SK-N-SH (cell line): Measurements from ENCODE around the gene KRTAP9-3. TPM values are rescaled to one million over a fixed set of nuclear protein-coding genes. Genes with fewer than 3 reads are reported as not detected.
"Not testable (repeated sequence)": the region's sequence is repeated elsewhere in the genome, so short reads cannot be mapped to it uniquely, and the experiment has no call there.

Source experiments
- CTCF ChIA-PET: fragments of 300-600, 350-600 bp; formaldehyde crosslinking; extraction: SDS; loops from one replicate; lab custom pipeline; 2021; lab: Yijun Ruan, JAX
- POLR2A ChIA-PET: fragments of 350-600 bp; sonication (Branson Sonifier 250); formaldehyde crosslinking; extraction: SDS; loops from one replicate; lab custom pipeline; 2020; ENCODE audit warnings: antibody characterized with exemption, inconsistent platforms; lab: Yijun Ruan, JAX
- DNase-seq: peaks from one replicate; pipeline ENCODE4 v3.0.0; 2012
- H2AFZ ChIP-seq: fragments of 200-600 bp; sonication (generic); 2 replicates; pipeline ENCODE4 v1.8.1; 2016; ENCODE audit warnings: antibody characterized with exemption, mild to moderate bottlenecking, low read depth
- H3F3A ChIP-seq: fragments of 200-600 bp; sonication (generic); replicated peaks from 2 replicates; pipeline ENCODE3; 2016; ENCODE audit warnings: antibody characterized with exemption, mild to moderate bottlenecking; ENCODE audit not compliant: insufficient read depth
- H3K27ac ChIP-seq, 2 experiments: fragments of 200-500 bp in 1 of 2; fragments of 200-600 bp in 1 of 2; sonication (Bioruptor generic) in 1 of 2; sonication (generic), shearing (Covaris generic) in 1 of 2; 2 replicates each; pipeline versions ENCODE4 v1.5.1 to v1.6.1; 2014 to 2016; ENCODE audit warnings: low read depth in 2 of 2, inconsistent platforms in 1 of 2, low read length in 1 of 2, mild to moderate bottlenecking in 1 of 2, mixed read lengths in 1 of 2
- H3K27me3 ChIP-seq: fragments of 200-600 bp; sonication (generic), shearing (Covaris generic); 2 replicates; pipeline ENCODE4 v1.6.1; 2016; ENCODE audit warnings: mixed run types; ENCODE audit not compliant: insufficient read depth
- H3K36me3 ChIP-seq, 2 experiments: fragments of 200-500 bp in 1 of 2; fragments of 200-600 bp in 1 of 2; sonication (Bioruptor generic) in 1 of 2; sonication (generic) in 1 of 2; replicated peaks in 1 of 2; 2 replicates each; pipeline versions ENCODE3 to v1.5.1; 2014 to 2016; ENCODE audit warnings: low read length in 1 of 2, mild to moderate bottlenecking in 1 of 2; ENCODE audit not compliant: insufficient read depth in 2 of 2, control insufficient read depth in 1 of 2
- H3K4me1 ChIP-seq, 2 experiments: fragments of 200-500 bp in 1 of 2; fragments of 200-600 bp in 1 of 2; sonication (Bioruptor generic) in 1 of 2; sonication (generic), shearing (Covaris generic) in 1 of 2; 2 replicates each; pipeline versions ENCODE4 v1.5.1 to v1.6.1; 2014 to 2016; ENCODE audit warnings: low read depth in 1 of 2, low read length in 1 of 2, mixed run types in 1 of 2; ENCODE audit not compliant: insufficient read depth in 2 of 2, control insufficient read depth in 1 of 2
- H3K4me2 ChIP-seq: fragments of 200-600 bp; sonication (generic), shearing (Covaris generic); 2 replicates; pipeline ENCODE4 v1.6.1; 2017; ENCODE audit warnings: mixed run types
- H3K4me3 ChIP-seq, 2 experiments: fragments of 200-500 bp in 1 of 2; fragments of 200-600 bp in 1 of 2; sonication (Bioruptor generic) in 1 of 2; sonication (generic), shearing (Covaris generic) in 1 of 2; 2 replicates each; pipeline versions ENCODE4 v1.5.1 to v1.8.1; 2014 to 2016; ENCODE audit warnings: low read depth in 2 of 2, inconsistent platforms in 1 of 2, low read length in 1 of 2, mild to moderate bottlenecking in 1 of 2, mixed read lengths in 1 of 2, moderate library complexity in 1 of 2
- H3K79me2 ChIP-seq: fragments of 200-600 bp; sonication (generic); 2 replicates; pipeline ENCODE4 v1.8.1; 2017; ENCODE audit warnings: mild to moderate bottlenecking; ENCODE audit not compliant: insufficient read depth
- H3K9ac ChIP-seq: fragments of 200-600 bp; sonication (generic); 2 replicates; pipeline ENCODE4 v1.6.1; 2017; ENCODE audit warnings: mixed run types
- H3K9me2 ChIP-seq: fragments of 200-600 bp; sonication (generic); 2 replicates; pipeline ENCODE4 v1.6.1; 2017; ENCODE audit warnings: mixed run types
- H3K9me3 ChIP-seq: fragments of 200-600 bp; sonication (generic); 2 replicates; pipeline ENCODE4 v1.6.1; 2017; ENCODE audit warnings: mixed run types, mild to moderate bottlenecking, moderate library complexity
- H4K20me1 ChIP-seq: fragments of 200-600 bp; sonication (generic); 2 replicates; pipeline ENCODE4 v1.6.1; 2017; ENCODE audit warnings: mild to moderate bottlenecking, mixed run types; ENCODE audit not compliant: insufficient read depth
- CHD2 ChIP-seq: fragments of 150-350 bp; IDR thresholded peaks from 2 replicates; pipeline ENCODE4 v1.6.1; 2018; ENCODE audit warnings: low read length; ENCODE audit not compliant: partially characterized antibody
- MXI1 ChIP-seq: IDR thresholded peaks from 2 replicates; pipeline ENCODE4 v1.6.1; 2012; ENCODE audit warnings: mild to moderate bottlenecking, low read depth, low read length, improper control_type of control experiment
- RFX5 ChIP-seq: IDR thresholded peaks from 2 replicates; pipeline ENCODE4 v1.6.1; 2012; ENCODE audit warnings: mild to moderate bottlenecking, improper control_type of control experiment, low read length
- SIN3A ChIP-seq: IDR thresholded peaks from 2 replicates; pipeline ENCODE4 v1.6.1; 2012; ENCODE audit warnings: low read depth, mild to moderate bottlenecking, low read length, moderate library complexity, borderline replicate concordance
- TCF12 ChIP-seq: IDR thresholded peaks from 2 replicates; pipeline ENCODE4 v1.4.0; 2012
- WGBS: methylation state at CpG from one replicate; pipeline ENCODE4 v1.1.6; 2017; ENCODE audit warnings: low lambda C conversion rate; 5-methylcytosine and 5-hydroxymethylcytosine counted together
- polyA plus RNA-seq, 3 experiments: library from polyadenylated mRNA; depleted of rRNA; stranded (reverse); fragments of >200 nt; gene quantifications; 2 replicates each; pipeline ENCODE4 v1.2.3, GENCODE V29; 2012
- TF ChIP-seq, protein P1 (sequence below): IDR thresholded peaks from 2 replicates; pipeline ENCODE4 v1.4.0; 2012; ENCODE audit warnings: low read depth, borderline replicate concordance
- TF ChIP-seq, protein P2 (sequence below): IDR thresholded peaks from 2 replicates; pipeline ENCODE4 v1.6.1; 2012; ENCODE audit warnings: mild to moderate bottlenecking, low read depth, low read length, moderate library complexity
- TF ChIP-seq, protein P3 (sequence below): fragments of 150-350 bp; IDR thresholded peaks from 2 replicates; pipeline ENCODE4 v1.6.1; 2016; ENCODE audit warnings: mild to moderate bottlenecking, low read depth, low read length
- TF ChIP-seq, protein P4 (sequence below): IDR thresholded peaks from 2 replicates; pipeline ENCODE4 v1.4.0; 2012; ENCODE audit warnings: low read depth
- TF ChIP-seq, protein P5 (sequence below): IDR thresholded peaks from 2 replicates; pipeline ENCODE4; 2012

KRTAP9-3 gene
- polyA plus RNA-seq, 1 of the 3 experiments (the other 2 are of a cell fraction): not detected

DNA sequence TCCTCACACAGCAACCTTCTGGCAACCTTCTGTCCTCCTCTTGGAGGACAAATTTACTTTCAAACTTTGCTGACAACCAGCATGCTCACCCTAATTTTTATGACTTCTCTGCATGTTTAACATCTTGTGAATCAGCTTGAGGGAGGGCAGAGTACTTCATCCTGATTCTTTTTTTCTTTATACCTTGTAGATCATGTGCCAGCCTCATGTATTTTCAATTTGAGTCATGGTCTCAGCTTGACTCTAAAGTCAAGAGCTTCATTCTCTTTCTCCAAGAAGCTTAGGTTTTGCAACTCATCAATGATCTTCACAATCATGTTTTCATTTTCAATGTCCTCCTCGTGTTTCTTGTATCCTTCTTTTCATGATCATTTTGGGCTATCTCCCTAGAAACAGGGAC, 39.6 kb downstream of the KRTAP9-3 start:
- H3F3A ChIP-seq: no peaks in the 10 kb centered on the region
- H3K27ac ChIP-seq: no peak overlapping the region
- no peak for DNase-seq
- 27% methylated on average over 1 of the region's 1 CpG for WGBS
- no peaks in the 10 kb centered on the region for H3K27me3 ChIP-seq
- H3K36me3 ChIP-seq: no peaks in the 10 kb centered on the region
- H4K20me1 ChIP-seq: no peaks in the 10 kb centered on the region
- TF ChIP-seq TCF12: no peak
- TF ChIP-seq SIN3A: no peak
- TF ChIP-seq MXI1: no peak
- TF ChIP-seq, protein P1, sequence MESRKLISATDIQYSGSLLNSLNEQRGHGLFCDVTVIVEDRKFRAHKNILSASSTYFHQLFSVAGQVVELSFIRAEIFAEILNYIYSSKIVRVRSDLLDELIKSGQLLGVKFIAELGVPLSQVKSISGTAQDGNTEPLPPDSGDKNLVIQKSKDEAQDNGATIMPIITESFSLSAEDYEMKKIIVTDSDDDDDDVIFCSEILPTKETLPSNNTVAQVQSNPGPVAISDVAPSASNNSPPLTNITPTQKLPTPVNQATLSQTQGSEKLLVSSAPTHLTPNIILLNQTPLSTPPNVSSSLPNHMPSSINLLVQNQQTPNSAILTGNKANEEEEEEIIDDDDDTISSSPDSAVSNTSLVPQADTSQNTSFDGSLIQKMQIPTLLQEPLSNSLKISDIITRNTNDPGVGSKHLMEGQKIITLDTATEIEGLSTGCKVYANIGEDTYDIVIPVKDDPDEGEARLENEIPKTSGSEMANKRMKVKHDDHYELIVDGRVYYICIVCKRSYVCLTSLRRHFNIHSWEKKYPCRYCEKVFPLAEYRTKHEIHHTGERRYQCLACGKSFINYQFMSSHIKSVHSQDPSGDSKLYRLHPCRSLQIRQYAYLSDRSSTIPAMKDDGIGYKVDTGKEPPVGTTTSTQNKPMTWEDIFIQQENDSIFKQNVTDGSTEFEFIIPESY: no peak
- TF ChIP-seq RFX5: no peak
- TF ChIP-seq, protein P2, sequence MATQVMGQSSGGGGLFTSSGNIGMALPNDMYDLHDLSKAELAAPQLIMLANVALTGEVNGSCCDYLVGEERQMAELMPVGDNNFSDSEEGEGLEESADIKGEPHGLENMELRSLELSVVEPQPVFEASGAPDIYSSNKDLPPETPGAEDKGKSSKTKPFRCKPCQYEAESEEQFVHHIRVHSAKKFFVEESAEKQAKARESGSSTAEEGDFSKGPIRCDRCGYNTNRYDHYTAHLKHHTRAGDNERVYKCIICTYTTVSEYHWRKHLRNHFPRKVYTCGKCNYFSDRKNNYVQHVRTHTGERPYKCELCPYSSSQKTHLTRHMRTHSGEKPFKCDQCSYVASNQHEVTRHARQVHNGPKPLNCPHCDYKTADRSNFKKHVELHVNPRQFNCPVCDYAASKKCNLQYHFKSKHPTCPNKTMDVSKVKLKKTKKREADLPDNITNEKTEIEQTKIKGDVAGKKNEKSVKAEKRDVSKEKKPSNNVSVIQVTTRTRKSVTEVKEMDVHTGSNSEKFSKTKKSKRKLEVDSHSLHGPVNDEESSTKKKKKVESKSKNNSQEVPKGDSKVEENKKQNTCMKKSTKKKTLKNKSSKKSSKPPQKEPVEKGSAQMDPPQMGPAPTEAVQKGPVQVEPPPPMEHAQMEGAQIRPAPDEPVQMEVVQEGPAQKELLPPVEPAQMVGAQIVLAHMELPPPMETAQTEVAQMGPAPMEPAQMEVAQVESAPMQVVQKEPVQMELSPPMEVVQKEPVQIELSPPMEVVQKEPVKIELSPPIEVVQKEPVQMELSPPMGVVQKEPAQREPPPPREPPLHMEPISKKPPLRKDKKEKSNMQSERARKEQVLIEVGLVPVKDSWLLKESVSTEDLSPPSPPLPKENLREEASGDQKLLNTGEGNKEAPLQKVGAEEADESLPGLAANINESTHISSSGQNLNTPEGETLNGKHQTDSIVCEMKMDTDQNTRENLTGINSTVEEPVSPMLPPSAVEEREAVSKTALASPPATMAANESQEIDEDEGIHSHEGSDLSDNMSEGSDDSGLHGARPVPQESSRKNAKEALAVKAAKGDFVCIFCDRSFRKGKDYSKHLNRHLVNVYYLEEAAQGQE: no peak
- TF ChIP-seq, protein P3, sequence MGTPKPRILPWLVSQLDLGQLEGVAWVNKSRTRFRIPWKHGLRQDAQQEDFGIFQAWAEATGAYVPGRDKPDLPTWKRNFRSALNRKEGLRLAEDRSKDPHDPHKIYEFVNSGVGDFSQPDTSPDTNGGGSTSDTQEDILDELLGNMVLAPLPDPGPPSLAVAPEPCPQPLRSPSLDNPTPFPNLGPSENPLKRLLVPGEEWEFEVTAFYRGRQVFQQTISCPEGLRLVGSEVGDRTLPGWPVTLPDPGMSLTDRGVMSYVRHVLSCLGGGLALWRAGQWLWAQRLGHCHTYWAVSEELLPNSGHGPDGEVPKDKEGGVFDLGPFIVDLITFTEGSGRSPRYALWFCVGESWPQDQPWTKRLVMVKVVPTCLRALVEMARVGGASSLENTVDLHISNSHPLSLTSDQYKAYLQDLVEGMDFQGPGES: no peak
- TF ChIP-seq, protein P4, sequence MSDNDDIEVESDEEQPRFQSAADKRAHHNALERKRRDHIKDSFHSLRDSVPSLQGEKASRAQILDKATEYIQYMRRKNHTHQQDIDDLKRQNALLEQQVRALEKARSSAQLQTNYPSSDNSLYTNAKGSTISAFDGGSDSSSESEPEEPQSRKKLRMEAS: no peak
- TF ChIP-seq, protein P5, sequence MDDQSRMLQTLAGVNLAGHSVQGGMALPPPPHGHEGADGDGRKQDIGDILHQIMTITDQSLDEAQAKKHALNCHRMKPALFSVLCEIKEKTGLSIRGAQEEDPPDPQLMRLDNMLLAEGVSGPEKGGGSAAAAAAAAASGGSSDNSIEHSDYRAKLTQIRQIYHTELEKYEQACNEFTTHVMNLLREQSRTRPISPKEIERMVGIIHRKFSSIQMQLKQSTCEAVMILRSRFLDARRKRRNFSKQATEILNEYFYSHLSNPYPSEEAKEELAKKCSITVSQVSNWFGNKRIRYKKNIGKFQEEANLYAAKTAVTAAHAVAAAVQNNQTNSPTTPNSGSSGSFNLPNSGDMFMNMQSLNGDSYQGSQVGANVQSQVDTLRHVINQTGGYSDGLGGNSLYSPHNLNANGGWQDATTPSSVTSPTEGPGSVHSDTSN: no peak
- TF ChIP-seq CHD2: no peak
- H3K9me3 ChIP-seq: no peaks in the 10 kb centered on the region
- no peaks in the 10 kb centered on the region for H3K9me2 ChIP-seq
- no peak overlapping the region for H2AFZ ChIP-seq
- ChIA-PET CTCF (no interaction called here), POLR2A (no interaction called here)
- H3K9ac ChIP-seq: no peak overlapping the region
- no peak overlapping the region for H3K4me3 ChIP-seq
- no peak overlapping the region for H3K4me2 ChIP-seq
- no peaks in the 10 kb centered on the region for H3K79me2 ChIP-seq
- no peaks in the 10 kb centered on the region for H3K4me1 ChIP-seq

DNA sequence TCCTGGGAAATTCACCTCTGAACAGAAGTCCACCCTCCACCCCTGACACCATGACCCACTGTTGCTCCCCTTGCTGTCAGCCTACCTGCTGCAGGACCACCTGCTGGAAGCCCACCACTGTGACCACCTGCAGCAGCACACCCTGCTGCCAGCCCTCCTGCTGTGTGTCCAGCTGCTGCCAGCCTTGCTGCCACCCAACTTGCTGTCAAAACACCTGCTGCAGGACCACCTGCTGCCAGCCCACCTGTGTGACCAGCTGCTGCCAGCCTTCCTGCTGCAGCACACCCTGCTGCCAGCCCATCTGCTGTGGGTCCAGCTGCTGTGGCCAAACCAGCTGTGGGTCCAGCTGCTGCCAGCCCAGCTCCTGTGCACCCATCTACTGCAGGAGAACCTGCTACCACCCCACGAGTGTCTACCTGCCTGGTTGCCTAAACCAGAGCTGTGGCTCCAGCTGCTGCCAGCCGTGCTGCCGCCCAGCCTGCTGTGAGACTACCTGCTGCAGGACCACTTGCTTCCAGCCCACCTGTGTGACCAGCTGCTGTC, 43.5 kb downstream of the KRTAP9-3 start, which contains the start of gene KRTAP9-7:
TSS of gene KRTAP9-7 (plus strand) at position 51 of the 543 bp plus-strand sequence. CDS start at position 51, 0 bp downstream.
- CTCF ChIA-PET, H3K27me3 ChIP-seq, H2AFZ ChIP-seq, H3K36me3 ChIP-seq, H3K9me3 ChIP-seq, DNase-seq, POLR2A ChIA-PET, H3K9me2 ChIP-seq, H3K79me2 ChIP-seq, H3K27ac ChIP-seq, H4K20me1 ChIP-seq, H3K4me2 ChIP-seq, H3K4me1 ChIP-seq, H3F3A ChIP-seq, H3K9ac ChIP-seq, H3K4me3 ChIP-seq: not testable (repeated sequence)
- no CpG with 5 or more reads among the region's 3 CpGs for WGBS
